ENCODE measurements around the gene MRPS22. TPM values are rescaled to one million over a fixed set of nuclear protein-coding genes. Genes with fewer than 3 reads are reported as not detected.

The MRPS22 gene
- total and polyA plus RNA-seq, 2 of the 13 experiments (the other 11 are each of a cell fraction or from before 2014, with no cell fraction given): 52.7 to 113 TPM

DNA sequence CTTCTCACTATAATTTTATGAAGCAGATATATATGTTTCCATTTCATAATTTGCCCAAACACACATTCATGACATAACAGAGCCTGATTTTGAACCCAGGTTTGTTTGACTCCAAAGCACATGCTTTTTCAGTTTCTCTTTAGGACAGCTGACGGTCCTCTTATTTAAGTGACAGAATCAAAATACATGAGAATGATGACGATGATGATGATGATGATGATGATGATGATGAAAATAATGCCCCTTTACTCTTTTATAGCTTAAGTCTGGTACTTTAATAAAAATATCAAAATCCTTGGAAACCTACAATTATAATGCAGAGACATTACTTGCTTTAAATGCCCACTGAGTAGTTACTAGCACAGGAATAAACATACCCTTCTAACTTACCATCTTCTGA lies 30.3 kb downstream of the MRPS22 start:
- 96% methylated on average over 2 of the region's 2 CpGs for WGBS (ENCODE audit: low lambda C conversion rate)
- Histone ChIP-seq H4K20me1 (ENCODE audit: insufficient read depth, low read length) (peaks cover 14% of the 10 kb centered on the region), H3K4me3 (replicated peaks in 1 of 3; ENCODE audit: insufficient read depth in 1 of 3, low read depth in 2 of 3, low read length in 3 of 3) (no peak overlapping the region), H3K4me2 (ENCODE audit: low read depth, low read length) (no peak overlapping the region), H3K27me3 (ENCODE audit: control insufficient read depth in 1 of 2, insufficient read depth in 2 of 2, low read length in 2 of 2) (no peaks in the 10 kb centered on the region; a peak in 1 of 5 replicates), H3K36me3 (replicated peaks in 1 of 2; ENCODE audit: control insufficient read depth in 1 of 2, insufficient read depth in 2 of 2, low read length in 2 of 2) (peaks cover 26 to 85% of the 10 kb centered on the region in 2 experiments), H3K27ac (ENCODE audit: extremely low read length, insufficient read depth, low read length) (no peak overlapping the region), H3K9ac (ENCODE audit: insufficient read depth, low read depth, low read length) (no peak overlapping the region), H3K9me3 (ENCODE audit: low read length) (no peaks in the 10 kb centered on the region), H2AFZ (ENCODE audit: low read length) (no peak overlapping the region), H3K4me1 (ENCODE audit: insufficient read depth, low read length) (peaks cover 22% of the 10 kb centered on the region), H3K79me2 (ENCODE audit: insufficient read depth, low read length) (peaks cover 5% of the 10 kb centered on the region)
- BruUV-seq (replicated peaks): no TSS peak
- no peak for TF ChIP-seq ZNF704 (CRISPR knock-in tag; IDR thresholded peaks at IDR 0.05; ENCODE audit: borderline replicate concordance)
- no peak for TF ChIP-seq ZNF580 (CRISPR knock-in tag; IDR thresholded peaks at IDR 0.05; ENCODE audit: borderline replicate concordance, low read depth)
- peak; percentile 62; the same call in 1 of the 2 replicates for TF ChIP-seq CREB1 (IDR thresholded peaks at IDR 0.05)
- TF ChIP-seq CREB1 (CRISPR knock-in tag; IDR thresholded peaks at IDR 0.05): no peak
- no peak for TF ChIP-seq ZNF7 (CRISPR knock-in tag; IDR thresholded peaks at IDR 0.05)
- no peak for TF ChIP-seq ZSCAN29 (CRISPR knock-in tag; conservative IDR thresholded peaks at IDR 0.05)
- ATAC-seq (no peak), DNase-seq (ENCODE audit: low spot score) (no peak), FAIRE-seq (no peak)
- CTCF ChIA-PET (ENCODE audit: low intra/inter-chr PET ratio, low total read pairs): no interaction called here
- intact Hi-C loops (cut with micrococcal nuclease; ENCODE audit: unreplicated experiment): no loop called here
- POLR2A ChIA-PET: no interaction called here
- in situ Hi-C loops (cut with HindIII; ENCODE audit: extremely low pct_ligation_motif_present, low pct_unique_long_range_greater_than_20kb): loop anchor here (25.0 kb wide), 1 partner anchor 687 kb away; no protein-coding TSS in a partner anchor

- BruUV-seq (replicated peaks): no TSS peak
- ATAC-seq (peak; percentile 73), DNase-seq (ENCODE audit: low spot score) (peak; percentile 11), FAIRE-seq (no peak)
- H3K4me2 ChIP-seq (ENCODE audit: low read depth, low read length): no peak overlapping the region
- intact Hi-C loops (cut with micrococcal nuclease; ENCODE audit: unreplicated experiment) (no loop called here), in situ Hi-C loops (cut with HindIII; ENCODE audit: extremely low pct_ligation_motif_present, low pct_unique_long_range_greater_than_20kb) (no loop called here)
- H3K36me3 ChIP-seq (replicated peaks in 1 of 2; ENCODE audit: control insufficient read depth in 1 of 2, insufficient read depth in 2 of 2, low read length in 2 of 2): peaks cover 19 to 83% of the 10 kb centered on the region in 2 experiments
- H3K9ac ChIP-seq (ENCODE audit: insufficient read depth, low read depth, low read length): no peak overlapping the region
- peak; percentile 61 for TF ChIP-seq HNF4A (CRISPR knock-in tag; IDR thresholded peaks at IDR 0.05)
- TF ChIP-seq ZBTB14 (CRISPR knock-in tag; IDR thresholded peaks at IDR 0.05): no peak
- no peak for TF ChIP-seq HOXA7 (CRISPR knock-in tag; IDR thresholded peaks at IDR 0.05)
- no peaks in the 10 kb centered on the region for H3K9me3 ChIP-seq (ENCODE audit: low read length)
- peaks cover 23% of the 10 kb centered on the region for H4K20me1 ChIP-seq (ENCODE audit: insufficient read depth, low read length)
- H3K27me3 ChIP-seq (ENCODE audit: control insufficient read depth in 1 of 2, insufficient read depth in 2 of 2, low read length in 2 of 2): no peaks in the 10 kb centered on the region; a peak in 1 of 5 replicates
- WGBS (ENCODE audit: low lambda C conversion rate): 55% methylated on average over 3 of the region's 3 CpGs
- H2AFZ ChIP-seq (ENCODE audit: low read length): no peak overlapping the region
- CTCF ChIA-PET (ENCODE audit: low intra/inter-chr PET ratio, low total read pairs): no interaction called here
- no peak overlapping the region for H3K27ac ChIP-seq (ENCODE audit: extremely low read length, insufficient read depth, low read length)
- H3K79me2 ChIP-seq (ENCODE audit: insufficient read depth, low read length): peaks cover 31% of the 10 kb centered on the region
- peaks cover 48% of the 10 kb centered on the region for H3K4me1 ChIP-seq (ENCODE audit: insufficient read depth, low read length)
- H3K4me3 ChIP-seq (replicated peaks in 1 of 3; ENCODE audit: insufficient read depth in 1 of 3, low read depth in 2 of 3, low read length in 3 of 3): no peak overlapping the region
- POLR2A ChIA-PET: interaction anchor here (1.4 kb wide), 1 partner anchor 12 kb away, joined by 4 read pairs; the partner anchor contains the start of gene COPB2
These were observed 33.6 kb downstream of the MRPS22 start for GRCh38 chr3:139377378-139377777.

Measured in HepG2 (cell line).